HCT116 (cell line): ENCODE results near the gene CACNA2D3.

Source experiments
- CTCF ChIP-seq, 3 experiments: fragments of 200-600 bp in 1 of 3; sonication (generic) in 1 of 3; IDR thresholded peaks in 2 of 3; conservative IDR thresholded peaks in 1 of 3; 2 replicates each; pipeline ENCODE4 v1.5.1; 2012 to 2017; ENCODE audit warnings: low read depth in 2 of 3, low read length in 2 of 3, antibody characterized with exemption in 1 of 3, borderline replicate concordance in 1 of 3, control low read depth in 1 of 3, mild to moderate bottlenecking in 1 of 3, mixed read lengths in 1 of 3, mixed run types in 1 of 3, moderate library complexity in 1 of 3; ENCODE audit not compliant: insufficient read depth in 1 of 3
- EZH2 ChIP-seq: fragments of 200-600 bp; sonication (generic); IDR thresholded peaks from 2 replicates; pipeline ENCODE4 v1.6.1; 2017; ENCODE audit warnings: antibody characterized with exemption, mixed run types
- POLR2A ChIP-seq: IDR thresholded peaks from 2 replicates; pipeline ENCODE4 v1.7.0; 2011; ENCODE audit warnings: borderline replicate concordance; ENCODE audit not compliant: insufficient read depth, insufficient read length; ENCODE audit errors: extremely low read depth
- POLR2AphosphoS5 ChIP-seq: IDR thresholded peaks from 2 replicates; pipeline ENCODE4 v1.6.1; 2011; ENCODE audit warnings: mild to moderate bottlenecking, low read depth, low read length, moderate library complexity
- RAD21 ChIP-seq: IDR thresholded peaks from 2 replicates; pipeline ENCODE4 v1.6.1; 2012; ENCODE audit warnings: low read depth, mild to moderate bottlenecking
- REST ChIP-seq: IDR thresholded peaks from 2 replicates; pipeline ENCODE4 v1.6.1; 2012; ENCODE audit warnings: low read depth
- SIN3A ChIP-seq: IDR thresholded peaks from 2 replicates; pipeline ENCODE4 v1.6.1; 2012; ENCODE audit warnings: low read depth
- SRF ChIP-seq: IDR thresholded peaks from 2 replicates; pipeline ENCODE4 v1.6.1; 2012; ENCODE audit warnings: low read depth
- TCF7L2 ChIP-seq: IDR thresholded peaks from 2 replicates; pipeline ENCODE4 v1.7.0; 2011; ENCODE audit warnings: borderline replicate concordance, inconsistent platforms; ENCODE audit not compliant: insufficient read depth, insufficient read length; ENCODE audit errors: extremely low read depth
- ZFX ChIP-seq: fragments of 450-650 bp; IDR thresholded peaks from 2 replicates; pipeline ENCODE4 v1.6.1; 2017
- ZNF274 ChIP-seq: fragments of 200-500 bp; sonication (Bioruptor generic); IDR thresholded peaks from 2 replicates; pipeline ENCODE4 v1.6.1; 2014; ENCODE audit warnings: mild to moderate bottlenecking, low read depth, low read length, inconsistent platforms

- TF ChIP-seq CTCF (IDR thresholded peaks at IDR 0.05 in 2 of 3, conservative IDR thresholded peaks at IDR 0.05 in 1 of 3; ENCODE audit: borderline replicate concordance in 1 of 3, insufficient read depth in 1 of 3, low read depth in 2 of 3, low read length in 2 of 3) = no peak
- no peak for TF ChIP-seq EZH2
- no peak for TF ChIP-seq TCF7L2
- no peak for TF ChIP-seq REST
- no peak for TF ChIP-seq POLR2A
- TF ChIP-seq RAD21 = no peak
- TF ChIP-seq POLR2AphosphoS5 = no peak
- TF ChIP-seq ZFX = no peak
- TF ChIP-seq SRF = no peak
- no peak for TF ChIP-seq ZNF274
- no peak for TF ChIP-seq SIN3A
Measured at GRCh38 chr3:54339608-54340007, 217.3 kb downstream of the CACNA2D3 start.
